GM18858 (cell line): ENCODE results near the gene CDH22.

Source experiments
- ATAC-seq: cut with Tn5 transposase; IDR thresholded peaks from one replicate; pipeline ENCODE4 v1.9.1; 2021; ENCODE audit not compliant: unreplicated experiment

The CDH22 gene

GRCh38 chr20:46302106-46302505 is 6.2 kb downstream of the CDH22 start:
- no peak for ATAC-seq

DNA sequence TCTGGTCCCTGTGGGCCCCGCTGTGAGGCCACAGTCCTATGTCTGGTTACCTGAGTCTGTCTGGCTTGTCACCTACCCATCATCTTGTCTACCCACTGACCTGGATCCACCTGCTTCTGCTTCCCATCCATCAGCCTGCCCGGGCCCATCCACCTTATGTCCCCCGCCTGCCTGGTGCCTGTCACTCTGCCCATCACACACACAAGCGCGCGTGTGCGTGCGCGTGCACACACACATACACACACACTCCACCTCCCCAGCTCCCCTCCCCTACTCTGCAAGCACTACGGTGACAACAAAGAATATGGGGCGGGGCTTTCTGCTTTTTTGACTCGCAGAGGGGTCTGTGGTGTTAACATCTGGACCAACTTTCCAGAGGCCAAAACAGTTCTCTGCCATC is 8.0 kb downstream of the CDH22 start:
- ATAC-seq, result no peak

DNA sequence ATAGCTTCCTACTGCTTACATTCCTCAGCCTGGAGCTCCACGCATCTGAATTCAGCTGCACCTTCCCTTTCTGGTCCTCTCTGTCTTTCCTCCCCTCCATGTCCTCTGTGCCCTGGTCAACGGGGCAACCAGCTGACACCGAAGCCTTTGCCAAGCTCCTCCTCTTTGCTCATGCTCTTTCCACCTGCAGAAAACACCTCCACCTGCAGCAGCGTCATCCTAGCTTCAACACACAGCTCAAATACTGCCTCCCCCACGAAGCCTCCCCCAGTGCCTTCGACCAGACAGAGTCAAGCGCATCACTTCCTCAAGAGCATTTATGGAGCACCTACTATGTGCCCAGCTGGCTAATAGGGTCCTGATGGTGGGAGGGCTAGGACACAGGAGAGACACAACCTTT is 9.2 kb downstream of the CDH22 start:
- no peak for ATAC-seq

DNA sequence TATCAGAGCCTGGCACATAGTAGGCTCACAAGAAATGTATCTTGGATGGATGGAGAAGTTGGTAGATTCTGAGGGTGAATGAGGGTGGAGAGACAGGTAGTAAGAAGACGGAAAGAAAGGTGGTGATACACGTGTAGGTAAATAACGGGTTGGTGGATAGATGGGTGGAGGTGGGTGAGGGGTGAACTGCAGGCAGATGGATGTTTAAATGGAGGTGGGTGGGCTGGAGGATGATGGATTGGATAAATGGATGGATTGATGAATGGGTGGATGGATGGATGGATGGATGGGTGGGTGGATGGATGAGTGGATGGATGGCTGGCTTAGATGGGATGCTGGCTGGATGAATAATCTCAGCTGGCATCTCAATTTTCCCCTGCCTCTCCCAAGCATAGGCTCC is 9.9 kb downstream of the CDH22 start:
- no peak for ATAC-seq

DNA sequence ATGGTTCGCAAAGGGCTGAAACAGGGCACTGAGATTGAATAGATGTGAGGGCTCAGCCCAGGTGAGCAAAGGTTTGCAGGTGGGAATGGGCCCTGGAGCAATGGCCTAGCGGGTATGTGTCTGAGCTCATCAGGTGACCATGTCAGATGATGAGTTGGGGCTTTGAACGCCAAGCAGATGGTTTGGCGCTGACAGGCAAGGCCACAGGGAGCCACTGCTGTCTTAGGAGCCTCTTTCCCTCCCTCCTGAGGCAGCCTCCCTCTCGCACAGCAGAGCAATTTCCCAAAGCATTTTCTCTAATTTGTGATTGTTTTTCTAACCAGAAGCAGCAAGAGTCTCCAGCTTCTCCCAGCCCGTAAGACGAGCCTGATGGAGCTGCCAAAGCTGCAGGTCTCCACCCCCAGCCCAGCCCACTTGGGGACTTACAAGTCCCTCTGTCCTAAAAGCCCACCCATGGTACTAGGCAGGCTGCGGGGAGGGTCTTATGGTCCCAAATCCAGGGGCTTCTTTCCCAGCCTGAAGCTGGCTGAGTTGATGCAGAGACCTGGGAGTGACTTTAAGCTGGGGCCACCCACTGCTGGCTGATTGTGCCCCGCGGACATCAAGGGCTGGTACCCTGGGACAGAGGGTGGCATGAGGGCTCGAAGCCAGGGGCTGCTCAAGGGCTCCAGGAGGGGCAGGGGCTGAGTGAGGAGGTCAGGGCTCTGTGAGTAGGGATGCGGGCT is 11.6 kb downstream of the CDH22 start:
- no peak for ATAC-seq

GRCh38 chr20:46293084-46293483 is 15.2 kb downstream of the CDH22 start:
- ATAC-seq, result no peak

DNA sequence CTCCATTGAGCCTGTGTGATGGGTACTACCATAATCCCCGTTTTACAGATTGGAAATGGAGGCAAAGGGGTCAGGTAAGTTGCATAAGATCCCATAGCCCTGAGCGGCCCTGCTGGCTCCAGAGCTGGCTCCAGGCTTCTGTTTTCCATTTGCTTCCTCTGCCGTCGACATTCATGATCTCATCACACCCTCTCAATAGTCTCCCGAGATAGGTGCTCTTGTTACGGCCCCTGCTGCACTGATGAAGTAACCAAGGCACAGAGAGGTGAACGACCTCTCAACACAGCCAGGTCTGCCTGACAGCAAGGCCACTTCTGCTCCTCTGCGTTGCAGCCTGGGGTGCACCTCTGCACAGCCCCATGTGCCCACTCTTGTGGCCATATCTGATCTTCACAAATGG is 16.9 kb downstream of the CDH22 start:
- ATAC-seq, result no peak

DNA sequence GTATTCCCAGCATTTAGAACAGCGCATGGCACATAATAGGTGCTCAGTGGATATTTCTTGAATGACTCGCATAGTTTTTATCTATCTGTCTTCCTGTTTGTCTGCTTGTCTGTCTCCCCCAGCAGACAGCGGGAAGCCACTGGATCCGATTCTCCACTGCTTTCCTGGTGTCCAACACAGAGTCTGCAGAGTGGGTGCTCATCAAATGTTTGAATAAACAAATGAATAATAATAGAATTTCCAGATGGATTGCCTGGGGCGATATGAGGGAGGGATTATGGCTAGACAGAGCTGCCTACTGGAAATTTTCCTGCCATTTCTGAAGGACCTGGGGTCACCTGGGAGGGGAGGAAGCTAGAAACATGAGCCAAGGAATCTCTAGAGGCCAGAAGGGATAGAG is 18.9 kb downstream of the CDH22 start:
- ATAC-seq, result no peak

DNA sequence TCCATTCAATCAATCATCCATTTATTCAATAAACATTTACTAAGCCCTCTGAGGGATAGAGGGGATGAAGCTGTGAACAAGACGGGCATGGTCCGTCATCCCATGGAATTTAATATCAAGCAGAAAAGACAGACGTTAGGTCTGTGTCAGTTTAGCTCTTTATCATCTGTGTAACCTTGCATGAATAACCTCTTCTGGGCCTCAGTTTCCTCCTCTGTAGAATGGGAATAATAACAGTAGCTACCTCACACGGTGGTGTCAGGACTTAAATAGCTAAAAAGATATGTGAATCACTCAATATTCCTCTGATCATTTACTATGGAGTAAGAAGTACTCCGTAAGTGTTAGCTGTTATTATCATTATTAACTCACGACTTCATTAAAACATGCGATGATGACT is 21.3 kb downstream of the CDH22 start:
- ATAC-seq, result no peak

DNA sequence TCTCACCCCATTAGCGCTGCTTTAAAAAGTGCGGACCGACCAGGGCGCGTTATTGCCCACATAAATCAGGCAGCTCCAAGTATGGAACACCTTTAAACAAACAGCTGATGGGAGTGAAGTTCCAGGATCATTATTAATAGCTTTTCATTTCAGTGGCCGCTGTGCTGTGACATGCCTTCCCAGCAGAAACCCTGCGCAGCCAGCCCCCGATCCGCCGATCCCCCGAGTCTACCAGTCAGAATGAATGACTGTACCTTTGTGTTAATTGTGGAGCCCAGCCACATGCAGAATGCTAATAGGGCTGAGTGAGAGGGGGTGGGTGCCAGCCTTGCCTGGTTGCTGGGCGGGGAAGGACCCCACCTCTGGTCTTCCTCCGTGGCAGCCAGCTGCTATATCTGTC is 21.9 kb downstream of the CDH22 start:
- no peak for ATAC-seq

GRCh38 chr20:46285740-46286139 is 22.6 kb downstream of the CDH22 start:
- ATAC-seq, result no peak

DNA sequence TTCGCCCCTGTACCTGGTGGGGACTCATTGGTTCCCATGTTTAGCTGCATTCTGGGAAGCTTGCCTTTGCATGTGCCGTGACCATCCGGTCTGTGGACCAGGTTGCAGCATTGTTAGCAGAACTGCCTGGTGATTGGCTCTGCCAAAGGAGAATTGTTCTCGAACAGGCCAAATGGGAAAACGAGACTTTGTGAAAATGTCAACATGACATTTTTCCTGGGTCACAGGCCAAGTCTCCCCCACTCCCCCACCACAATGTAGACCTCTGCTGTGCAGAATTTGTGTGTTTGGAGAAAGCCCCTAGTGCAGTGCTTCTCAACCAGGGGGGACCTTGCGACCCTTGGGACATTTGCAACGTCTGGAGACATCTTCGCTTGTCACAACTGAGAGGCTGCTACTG is 23.2 kb downstream of the CDH22 start:
- no peak for ATAC-seq

DNA sequence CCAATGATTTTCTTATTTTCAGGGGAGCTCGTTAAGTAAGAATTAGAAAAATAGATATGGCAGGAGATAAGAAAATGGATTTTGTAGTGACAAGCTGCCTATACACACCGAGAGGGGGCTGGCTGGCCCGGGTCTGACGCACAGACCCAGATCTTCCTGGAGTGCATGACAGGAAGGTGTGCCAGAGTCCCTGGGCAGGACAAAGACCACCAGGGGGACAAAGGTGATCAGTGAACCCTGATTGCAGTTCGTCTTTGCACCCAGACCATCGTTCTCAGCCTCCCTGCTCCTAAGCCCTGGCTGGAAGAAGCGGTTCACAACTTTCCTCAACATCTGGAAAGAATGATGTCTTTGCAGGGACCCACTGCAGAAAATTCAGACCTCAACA is 24.3 kb downstream of the CDH22 start:
- no peak for ATAC-seq

DNA sequence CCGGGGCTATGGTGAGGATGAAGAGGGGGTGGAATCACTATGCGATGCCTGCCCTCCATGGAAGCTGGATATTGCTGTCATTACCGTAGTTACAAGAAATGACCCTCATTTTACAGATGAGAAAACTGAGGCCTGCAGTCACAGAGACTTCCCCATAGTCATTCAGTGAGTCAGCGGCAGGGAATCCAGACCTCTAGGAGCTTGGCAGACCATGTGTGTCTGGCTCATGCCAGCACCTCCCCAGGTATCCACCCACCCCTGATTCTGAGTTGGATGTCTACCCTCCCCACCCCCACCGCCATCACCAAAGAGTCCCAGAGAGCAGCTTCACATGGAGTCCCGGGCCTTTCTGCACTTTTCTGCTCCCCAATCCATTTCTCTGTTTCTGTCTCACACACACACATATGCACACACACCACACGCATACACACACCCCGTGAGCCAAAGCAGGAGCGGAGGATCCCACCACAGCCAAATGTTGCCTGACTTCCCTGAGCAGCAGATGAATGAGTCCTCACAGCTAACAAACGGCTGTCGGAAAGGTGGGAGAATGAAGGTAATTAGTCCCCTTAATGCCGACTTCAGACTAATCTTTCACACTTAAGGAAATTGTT is 24.8 kb downstream of the CDH22 start:
- ATAC-seq, result no peak

- no peak for ATAC-seq
These were observed 25.6 kb downstream of the CDH22 start for GRCh38 chr20:46282669-46283068.

DNA sequence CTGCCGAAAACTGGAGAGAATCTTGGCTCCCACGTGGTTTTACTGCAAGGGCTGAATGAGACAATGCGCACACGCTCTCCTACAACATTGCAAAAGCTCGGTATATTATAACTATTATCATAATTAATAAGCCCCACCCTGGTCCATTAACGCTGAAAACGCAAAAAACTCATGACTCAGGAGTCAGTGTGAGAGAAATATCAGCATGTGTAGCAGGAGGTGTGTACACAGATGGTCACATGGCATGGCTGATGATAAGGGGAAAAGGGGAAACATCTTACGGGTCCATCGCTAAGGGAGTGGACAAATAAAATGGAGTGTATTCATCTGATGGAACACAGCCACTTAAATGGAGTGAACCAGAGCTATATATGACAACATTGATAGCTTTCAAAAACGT is 29.2 kb downstream of the CDH22 start:
- ATAC-seq, result no peak

DNA sequence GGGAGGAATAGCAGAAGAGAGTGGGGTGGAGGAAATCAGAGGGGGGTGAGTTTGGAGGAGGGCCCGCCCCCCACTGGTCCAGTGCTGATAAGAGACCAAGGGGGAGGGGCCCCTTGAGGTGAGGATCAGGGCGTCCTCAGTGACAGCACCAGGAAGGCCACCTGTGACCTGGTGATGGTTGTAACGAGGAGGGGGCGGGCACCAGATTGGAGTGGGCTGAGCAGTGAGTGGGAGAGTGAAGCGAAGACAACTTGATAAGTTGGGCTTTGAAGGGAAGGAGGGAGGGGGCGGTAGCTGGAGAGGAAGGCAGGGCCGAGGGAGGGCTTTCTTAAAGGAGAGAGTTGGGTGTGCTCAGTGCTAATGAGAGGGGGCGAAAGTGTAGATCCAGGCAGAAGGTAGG is 30.7 kb downstream of the CDH22 start:
- no peak for ATAC-seq

DNA sequence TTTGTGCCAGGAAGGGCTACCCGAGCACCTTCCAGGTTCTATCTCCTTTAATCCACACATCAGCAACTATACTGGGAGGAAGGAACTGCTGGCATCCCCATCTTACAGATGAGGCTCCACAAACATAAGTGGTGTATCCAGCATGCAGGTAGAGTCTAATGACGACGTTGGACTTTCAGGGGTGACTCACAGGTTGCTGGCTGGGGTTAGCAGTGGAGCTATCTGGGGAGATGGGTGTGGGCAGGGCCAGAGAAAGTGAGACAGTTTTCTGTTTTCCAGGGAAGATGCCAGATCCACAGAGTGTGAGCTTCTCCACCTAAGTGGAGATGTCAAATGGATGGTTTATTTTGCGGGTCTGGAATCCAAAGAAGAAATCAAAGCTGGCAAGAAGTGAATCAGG is 31.8 kb downstream of the CDH22 start:
- ATAC-seq, result no peak

DNA sequence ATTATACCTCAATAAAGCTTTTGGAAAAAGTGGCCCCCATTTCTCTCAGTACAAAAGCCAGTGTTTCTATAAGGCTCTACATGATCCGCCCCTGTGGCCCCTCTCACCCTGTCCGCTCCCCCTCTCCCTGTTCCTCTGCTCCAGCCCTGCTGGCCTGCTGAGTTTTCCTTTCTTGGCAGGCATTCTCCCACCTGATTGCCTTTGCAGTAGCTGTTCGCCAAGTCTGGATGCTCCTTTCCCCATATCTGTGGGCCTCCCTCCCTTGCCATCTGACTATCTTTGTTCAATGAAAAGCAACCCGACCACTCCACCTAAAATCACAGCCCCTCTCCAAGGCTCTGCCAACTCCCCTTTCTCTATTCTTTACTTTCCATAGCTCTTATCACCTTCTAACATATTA is 33.2 kb downstream of the CDH22 start:
- ATAC-seq, result no peak

- ATAC-seq, result no peak
These were observed 34.6 kb downstream of the CDH22 start for GRCh38 chr20:46273717-46274116.

DNA sequence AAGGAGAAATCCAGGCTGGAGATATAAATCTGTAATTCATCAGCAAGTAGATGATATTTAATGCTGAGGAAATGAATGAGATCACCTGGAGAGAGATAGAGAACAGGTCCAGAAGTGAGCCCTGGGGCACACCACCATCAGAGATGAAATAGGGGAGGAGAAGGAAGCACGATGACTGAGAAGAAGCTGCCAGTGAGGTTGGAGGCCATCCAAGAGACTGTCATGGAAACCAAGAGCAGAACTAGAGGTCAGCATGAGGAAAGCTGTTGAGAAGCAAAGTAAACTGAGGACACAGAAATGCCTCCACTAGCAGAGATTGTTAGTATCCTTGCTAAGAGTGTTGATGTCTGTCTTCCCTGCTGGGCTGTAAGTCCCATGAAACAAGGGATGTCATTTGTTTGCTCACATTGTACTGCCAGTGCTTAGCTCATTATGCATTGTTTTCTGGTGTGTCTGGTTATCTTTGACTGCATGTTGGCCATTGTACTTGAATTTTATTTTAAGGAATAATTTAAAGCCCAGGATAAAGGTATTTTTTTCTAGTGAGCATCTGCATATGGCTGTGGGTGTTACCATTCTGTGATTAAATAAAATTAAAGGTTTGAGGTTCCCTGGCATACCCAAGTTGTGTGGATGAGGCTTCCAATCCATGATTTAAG is 35.8 kb downstream of the CDH22 start:
- no peak for ATAC-seq

- ATAC-seq, result no peak
These were observed 37.1 kb downstream of the CDH22 start for GRCh38 chr20:46270977-46271744.
